Nephron (organoid): ENCODE results near the gene RPL3.
A peak's percentile ranks its signal among the peaks of the same experiment; 100 is the strongest.

Source experiments
- H3K27ac Mint-ChIP-seq, 3 experiments: 2 replicates each; pipeline ENCODE4 v1.8.0; 2020; ENCODE audit warnings: mixed read lengths in 3 of 3, mild to moderate bottlenecking in 2 of 3, moderate library complexity in 1 of 3
- H3K27me3 Mint-ChIP-seq: 2 replicates; pipeline ENCODE4 v1.8.0; 2021; ENCODE audit warnings: low read depth, mild to moderate bottlenecking, moderate library complexity, mixed read lengths
- H3K36me3 Mint-ChIP-seq: 2 replicates; pipeline ENCODE4 v1.8.0; 2020; ENCODE audit warnings: low read depth, mixed read lengths
- H3K4me1 Mint-ChIP-seq: 2 replicates; pipeline ENCODE4 v1.8.0; 2020; ENCODE audit warnings: mixed read lengths
- H3K4me3 Mint-ChIP-seq, 3 experiments: 2 replicates each; pipeline ENCODE4 v1.8.0; 2020; ENCODE audit warnings: mild to moderate bottlenecking in 3 of 3, mixed read lengths in 3 of 3, moderate library complexity in 2 of 3
- H3K9me3 Mint-ChIP-seq: 2 replicates; pipeline ENCODE4 v1.8.0; 2020; ENCODE audit warnings: mixed read lengths
- CTCF ChIP-seq, 3 experiments: fragments of 200-600 bp; sonication (generic); IDR thresholded peaks; one replicate each; pipeline ENCODE4 v1.5.0; 2021; ENCODE audit warnings: antibody characterized with exemption in 3 of 3; ENCODE audit not compliant: unreplicated experiment in 3 of 3

RPL3 gene

GRCh38 chr22:39301108-39301507 is 18.3 kb downstream of the RPL3 start:
- no peak for TF ChIP-seq CTCF (IDR thresholded peaks at IDR 0.05; ENCODE audit: unreplicated experiment in 3 of 3)
- peaks cover 24% of the 10 kb centered on the region for H3K4me1 Mint-ChIP-seq
- H3K4me3 Mint-ChIP-seq: no peak overlapping the region
- H3K27me3 Mint-ChIP-seq: peaks cover 13% of the 10 kb centered on the region
- no peaks in the 10 kb centered on the region for H3K9me3 Mint-ChIP-seq
- H3K27ac Mint-ChIP-seq: no peak overlapping the region
- H3K36me3 Mint-ChIP-seq: no peaks in the 10 kb centered on the region

- peaks cover 28% of the 10 kb centered on the region for H3K4me1 Mint-ChIP-seq
Measured at GRCh38 chr22:39300186-39300830, 19.1 kb downstream of the RPL3 start.

GRCh38 chr22:39299829-39300178 is 19.6 kb downstream of the RPL3 start:
- Mint-ChIP-seq H3K4me1 (peaks cover 28% of the 10 kb centered on the region), H3K4me3 (no peak overlapping the region), H3K36me3 (no peaks in the 10 kb centered on the region), H3K27ac (peak overlapping the region; percentile 55 to 66 (median 59)), H3K27me3 (peaks cover 13% of the 10 kb centered on the region), H3K9me3 (no peaks in the 10 kb centered on the region)
- TF ChIP-seq CTCF (IDR thresholded peaks at IDR 0.05; ENCODE audit: unreplicated experiment in 3 of 3): no peak

More at GRCh38 chr22:39300186-39300830, 19.1 kb downstream of the RPL3 start:
- peaks cover 13% of the 10 kb centered on the region for H3K27me3 Mint-ChIP-seq
- peak overlapping the region; percentile 55 to 66 (median 59) for H3K27ac Mint-ChIP-seq
- no peak overlapping the region for H3K4me3 Mint-ChIP-seq
- H3K36me3 Mint-ChIP-seq: no peaks in the 10 kb centered on the region
- H3K9me3 Mint-ChIP-seq: no peaks in the 10 kb centered on the region
- no peak for TF ChIP-seq CTCF (IDR thresholded peaks at IDR 0.05; ENCODE audit: unreplicated experiment in 3 of 3)

GRCh38 chr22:39298241-39298987 is 21.0 kb downstream of the RPL3 start:
- TF ChIP-seq CTCF (IDR thresholded peaks at IDR 0.05; ENCODE audit: unreplicated experiment in 3 of 3): no peak
- H3K27me3 Mint-ChIP-seq: peaks cover 22% of the 10 kb centered on the region
- H3K4me1 Mint-ChIP-seq: peaks cover 32% of the 10 kb centered on the region
- H3K9me3 Mint-ChIP-seq: no peaks in the 10 kb centered on the region
- no peaks in the 10 kb centered on the region for H3K36me3 Mint-ChIP-seq
- H3K27ac Mint-ChIP-seq: peak overlapping the region; percentile 80 to 96 (median 84)
- H3K4me3 Mint-ChIP-seq: no peak overlapping the region

GRCh38 chr22:39297490-39298240 is 21.8 kb downstream of the RPL3 start:
- no peaks in the 10 kb centered on the region for H3K36me3 Mint-ChIP-seq
- peak overlapping the region; percentile 80 to 96 (median 84) for H3K27ac Mint-ChIP-seq
- peaks cover 37% of the 10 kb centered on the region for H3K4me1 Mint-ChIP-seq
- no peak overlapping the region for H3K4me3 Mint-ChIP-seq
- no peak for TF ChIP-seq CTCF (IDR thresholded peaks at IDR 0.05; ENCODE audit: unreplicated experiment in 3 of 3)
- H3K9me3 Mint-ChIP-seq: no peaks in the 10 kb centered on the region
- peaks cover 24% of the 10 kb centered on the region for H3K27me3 Mint-ChIP-seq
